ENCODE measurements around the gene TEX11. TPM values are rescaled to one million over a fixed set of nuclear protein-coding genes. Genes with fewer than 3 reads are reported as not detected.
A peak's percentile ranks its signal among the peaks of the same experiment; 100 is the strongest.
"Not testable (repeated sequence)": the region's sequence is repeated elsewhere in the genome, so short reads cannot be mapped to it uniquely, and the experiment has no call there.

Gene TEX11
- total RNA-seq, 1 experiment from 2014 or later = not detected

DNA sequence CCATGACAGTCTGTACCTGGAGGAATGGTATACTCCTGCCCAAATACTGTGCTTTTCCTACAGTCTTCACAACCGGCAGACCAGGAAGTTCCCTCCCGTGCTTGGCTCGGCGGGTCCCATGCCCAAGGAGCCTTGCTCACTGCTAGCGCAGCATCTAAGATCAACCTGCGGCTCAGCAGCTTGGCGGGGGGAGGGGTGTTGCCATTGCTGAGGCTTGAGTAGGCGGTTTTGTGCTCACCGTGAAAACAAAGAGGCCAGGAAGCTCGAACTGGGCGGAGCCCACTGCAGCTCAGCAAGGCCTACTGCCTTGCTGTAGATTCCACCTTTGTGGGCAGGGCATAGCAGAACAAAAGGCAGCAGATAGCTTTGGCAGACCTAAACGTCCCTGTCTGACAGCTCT lies 152.7 kb downstream of the TEX11 start:
- DNase-seq (ENCODE audit: low spot score) = no peak

DNA sequence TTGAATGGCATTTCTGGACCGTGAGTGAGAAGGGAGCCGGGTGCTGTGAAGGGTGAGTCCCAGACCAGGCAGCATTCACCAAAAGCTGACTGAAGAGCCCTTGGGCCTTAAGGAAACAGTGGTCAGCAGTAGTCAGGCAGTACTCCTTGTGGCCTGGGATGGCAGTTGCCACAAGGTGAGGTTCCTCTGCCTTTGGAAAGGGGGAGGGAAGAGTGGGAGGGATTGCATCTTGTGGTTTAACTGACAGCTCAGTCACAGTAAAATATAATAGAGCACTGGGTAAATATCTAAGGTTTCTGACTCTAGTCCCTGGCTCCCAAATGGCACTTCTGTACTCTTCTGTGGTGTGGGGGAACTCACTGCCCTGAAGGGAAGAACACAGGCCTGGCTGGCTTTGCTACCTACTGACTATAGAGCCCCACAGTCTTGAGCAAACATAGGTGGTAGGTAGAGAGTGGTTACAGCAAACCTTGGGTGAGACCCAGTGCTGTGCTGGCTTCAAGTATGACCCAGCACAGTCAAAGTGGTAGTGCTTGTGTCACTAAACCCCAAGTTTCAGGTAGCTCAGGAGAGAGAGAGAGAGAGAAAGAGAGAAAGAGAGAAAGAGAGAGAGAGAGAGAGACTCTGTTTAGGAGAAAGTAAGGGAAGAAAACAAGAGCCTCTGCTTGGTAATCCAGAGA lies 154.2 kb downstream of the TEX11 start:
- no peak for DNase-seq (ENCODE audit: low spot score)

GRCh38 chrX:70733774-70734173 lies 174.7 kb downstream of the TEX11 start:
- not testable (repeated sequence) for DNase-seq (ENCODE audit: low spot score)

DNA sequence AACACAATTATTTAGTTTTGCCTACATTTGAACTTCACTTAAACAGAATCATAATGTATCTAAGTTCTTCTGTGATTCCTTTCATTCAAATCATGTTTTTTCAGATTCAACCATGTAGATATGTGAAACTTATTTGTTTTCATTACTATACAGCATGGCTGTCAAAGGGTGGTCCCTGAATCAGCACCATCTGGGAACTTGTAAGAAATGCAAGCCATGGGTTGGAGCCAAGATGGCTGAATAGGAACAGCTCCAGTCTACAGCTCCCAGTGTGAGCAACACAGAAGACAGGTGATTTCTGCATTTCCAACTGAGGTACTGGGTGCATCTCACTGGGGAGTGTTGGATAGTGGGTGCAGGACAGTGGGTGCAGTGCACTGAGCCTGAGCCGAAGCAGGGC lies 180.6 kb downstream of the TEX11 start:
- not testable (repeated sequence) for DNase-seq (ENCODE audit: low spot score)

GRCh38 chrX:70720721-70721120 lies 187.8 kb downstream of the TEX11 start:
- DNase-seq (ENCODE audit: low spot score) = no peak

- not testable (repeated sequence) for DNase-seq (ENCODE audit: low spot score)
These were observed 197.2 kb downstream of the TEX11 start for GRCh38 chrX:70711336-70711735.

DNA sequence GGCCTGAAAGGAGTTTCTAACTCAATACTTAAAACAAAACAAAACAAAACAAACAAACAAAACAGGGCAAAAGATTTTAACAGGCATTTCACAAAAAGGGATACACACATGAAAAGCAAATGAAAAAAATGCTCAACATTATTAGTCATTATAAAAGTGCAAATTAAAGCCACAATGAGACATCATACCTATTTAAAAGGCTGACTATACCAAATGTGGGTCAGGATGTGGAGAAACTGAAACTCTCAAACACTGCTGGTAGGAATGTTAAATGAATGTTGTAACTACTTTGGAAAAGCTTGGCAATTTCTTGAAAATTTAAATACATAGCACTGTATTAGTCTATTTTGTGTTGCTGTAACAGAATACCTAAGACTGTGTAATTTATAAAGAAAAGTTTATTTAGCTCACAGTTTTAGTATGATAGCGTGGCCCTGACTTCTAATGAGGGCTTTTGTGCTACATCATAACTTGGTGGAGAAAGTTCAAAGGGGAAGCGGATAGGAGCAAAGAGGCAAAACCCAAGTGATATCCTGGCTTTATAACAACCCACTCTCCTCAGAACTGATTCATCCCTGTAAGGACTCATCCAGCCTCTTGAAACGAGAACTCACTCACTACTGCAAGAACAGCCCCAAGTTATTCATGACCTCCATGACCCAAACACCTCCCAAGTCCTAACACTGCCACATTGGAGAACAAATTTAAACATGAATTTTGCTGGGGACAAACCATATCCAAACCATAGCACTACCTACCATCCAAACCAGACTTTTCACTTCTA lies 214.0 kb downstream of the TEX11 start:
- no peak for DNase-seq (ENCODE audit: low spot score)

DNA sequence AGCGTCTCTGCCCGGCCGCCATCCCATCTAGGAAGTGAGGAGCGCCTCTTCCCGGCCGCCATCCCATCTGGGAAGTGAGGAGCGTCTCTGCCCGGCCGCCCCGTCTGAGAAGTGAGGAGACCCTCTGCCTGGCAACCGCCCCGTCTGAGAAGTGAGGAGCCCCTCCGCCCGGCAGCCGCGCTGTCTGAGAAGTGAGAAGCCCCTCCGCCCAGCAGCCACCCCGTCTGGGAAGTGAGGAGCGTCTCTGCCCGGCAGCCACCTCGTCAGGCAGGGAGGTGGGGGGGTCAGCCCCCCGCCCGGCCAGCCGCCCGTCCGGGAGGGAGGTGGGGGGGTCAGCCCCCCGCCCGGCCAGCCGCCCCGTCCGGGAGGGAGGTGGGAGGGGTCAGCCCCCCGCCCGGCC lies 229.1 kb downstream of the TEX11 start:
- not testable (repeated sequence) for DNase-seq (ENCODE audit: low spot score)

DNA sequence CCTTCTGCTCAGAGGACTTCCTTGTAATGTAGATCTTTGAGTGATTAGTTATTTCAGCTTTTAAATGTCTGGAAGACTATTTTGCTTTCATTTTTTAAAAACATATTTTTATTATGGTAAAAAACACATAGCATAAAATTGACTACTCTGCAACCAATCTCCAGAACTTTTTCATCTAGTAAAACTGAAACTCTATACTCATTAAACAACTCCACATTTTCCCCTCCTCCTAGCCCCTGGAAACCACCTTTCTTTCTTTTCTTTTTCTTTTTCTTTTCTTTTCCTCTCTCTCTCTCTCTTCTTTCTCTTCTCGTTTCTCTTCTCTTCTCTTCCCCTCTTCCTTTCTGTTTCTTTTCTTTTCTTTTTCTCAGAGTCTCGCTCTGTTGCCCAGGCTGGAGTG lies 233.2 kb downstream of the TEX11 start:
- DNase-seq (ENCODE audit: low spot score) = no peak

DNA sequence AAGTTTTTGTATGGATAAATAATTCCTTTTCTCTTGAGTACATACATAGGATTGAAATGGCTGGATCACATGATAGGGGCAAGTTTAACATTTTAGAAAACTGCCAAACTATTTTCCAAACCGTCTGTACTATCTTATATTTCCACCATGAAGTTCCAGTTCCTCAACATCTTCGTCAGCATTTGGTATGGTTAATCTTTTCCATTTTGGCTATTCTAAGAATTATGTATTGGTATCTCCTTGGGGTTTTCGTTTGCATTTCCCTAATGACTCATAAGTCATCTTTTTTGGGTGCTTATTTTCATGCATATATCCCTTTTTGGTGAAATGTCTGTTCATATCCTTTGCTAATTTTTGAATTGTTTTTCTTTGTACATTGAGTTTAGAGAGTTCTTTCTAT lies 236.2 kb downstream of the TEX11 start:
- DNase-seq (ENCODE audit: low spot score) = no peak

GRCh38 chrX:70669120-70669519 lies 239.4 kb downstream of the TEX11 start:
- DNase-seq (ENCODE audit: low spot score) = no peak

- DNase-seq (ENCODE audit: low spot score) = peak; percentile 14
These were observed 243.8 kb downstream of the TEX11 start for GRCh38 chrX:70664726-70665125.

- not testable (repeated sequence) for DNase-seq (ENCODE audit: low spot score)
These were observed 247.4 kb downstream of the TEX11 start for GRCh38 chrX:70661124-70661523.

- not testable (repeated sequence) for DNase-seq (ENCODE audit: low spot score)
These were observed 251.0 kb downstream of the TEX11 start for GRCh38 chrX:70657546-70657945.

DNA sequence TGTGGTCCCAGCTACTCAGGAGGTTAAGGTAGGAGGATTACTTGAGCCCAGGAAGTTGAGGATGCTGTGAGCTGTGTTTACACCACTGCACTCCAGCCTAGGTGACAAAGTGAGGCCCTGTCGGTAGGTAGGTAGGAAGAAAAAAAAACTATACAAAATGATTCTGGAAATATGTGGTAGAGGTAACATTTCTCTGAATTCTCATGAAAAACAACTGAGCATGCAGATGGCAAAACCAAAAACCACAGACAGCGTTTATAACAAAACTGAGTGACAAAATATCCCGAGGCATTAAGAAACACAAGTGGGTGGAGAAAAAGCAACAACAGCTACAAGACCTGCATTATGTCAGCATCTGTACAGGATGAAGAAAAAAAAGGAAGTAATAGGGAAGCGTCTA lies 252.2 kb downstream of the TEX11 start:
- DNase-seq (ENCODE audit: low spot score) = no peak

DNA sequence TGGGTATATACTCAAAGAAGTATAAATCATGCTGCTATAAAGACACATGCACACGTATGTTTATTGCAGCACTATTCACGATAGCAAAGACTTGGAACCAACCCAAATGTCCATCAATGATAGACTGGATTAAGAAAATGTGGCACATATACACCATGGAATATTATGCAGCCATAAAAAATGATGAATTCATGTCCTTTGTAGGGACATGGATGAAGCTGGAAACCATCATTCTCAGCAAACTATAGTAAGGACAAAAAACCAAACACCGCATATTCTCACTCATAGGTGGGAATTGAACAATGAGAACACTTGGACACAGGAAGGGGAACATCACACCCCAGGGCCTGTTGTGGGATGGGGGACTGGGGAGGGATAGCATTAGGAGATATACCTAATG lies 260.6 kb downstream of the TEX11 start:
- not testable (repeated sequence) for DNase-seq (ENCODE audit: low spot score)

GRCh38 chrX:70636218-70636617 lies 272.3 kb downstream of the TEX11 start:
- DNase-seq (ENCODE audit: low spot score) = no peak

DNA sequence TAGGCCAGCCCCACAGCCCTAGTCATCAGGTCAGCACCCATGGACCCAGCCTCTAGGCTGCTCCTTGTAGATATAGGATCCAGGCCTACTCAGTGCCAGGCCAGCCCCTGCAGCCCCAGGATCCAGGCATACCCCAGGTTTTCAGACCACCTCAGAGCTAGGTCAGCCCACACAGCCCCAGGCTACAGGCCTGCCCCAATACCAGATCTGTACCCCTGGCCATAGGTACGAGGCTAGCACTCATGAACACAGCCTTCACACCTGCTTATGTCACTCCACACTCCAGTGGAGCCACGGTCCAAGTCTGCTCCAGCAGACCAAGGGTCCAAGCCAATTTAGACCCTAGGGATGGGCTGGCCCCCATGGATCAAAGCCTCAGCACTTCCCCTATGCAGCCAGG lies 272.8 kb downstream of the TEX11 start:
- DNase-seq (ENCODE audit: low spot score) = no peak

GRCh38 chrX:70635227-70635626 lies 273.3 kb downstream of the TEX11 start:
- DNase-seq (ENCODE audit: low spot score) = no peak

GRCh38 chrX:70621743-70622142 lies 286.8 kb downstream of the TEX11 start:
- no peak for DNase-seq (ENCODE audit: low spot score)

DNA sequence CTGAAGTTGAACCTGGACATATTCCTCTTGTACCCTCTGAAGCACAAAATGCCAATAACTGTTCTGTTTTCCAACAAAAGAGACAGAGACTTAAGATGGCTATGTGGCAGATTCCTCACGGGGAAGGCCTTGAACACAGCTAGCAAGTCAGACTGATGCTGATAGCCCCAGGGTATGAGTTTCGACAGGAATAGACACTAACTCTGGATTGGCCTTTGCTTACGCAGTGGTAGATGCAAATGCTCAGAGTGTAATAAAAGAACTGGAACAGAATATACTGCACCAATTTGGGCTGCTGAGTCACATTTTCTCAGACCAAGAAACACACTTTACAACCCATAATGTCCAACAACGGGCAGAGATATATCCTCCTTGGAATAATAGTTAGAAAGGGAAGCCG lies 290.0 kb downstream of the TEX11 start:
- DNase-seq (ENCODE audit: low spot score) = no peak

DNA sequence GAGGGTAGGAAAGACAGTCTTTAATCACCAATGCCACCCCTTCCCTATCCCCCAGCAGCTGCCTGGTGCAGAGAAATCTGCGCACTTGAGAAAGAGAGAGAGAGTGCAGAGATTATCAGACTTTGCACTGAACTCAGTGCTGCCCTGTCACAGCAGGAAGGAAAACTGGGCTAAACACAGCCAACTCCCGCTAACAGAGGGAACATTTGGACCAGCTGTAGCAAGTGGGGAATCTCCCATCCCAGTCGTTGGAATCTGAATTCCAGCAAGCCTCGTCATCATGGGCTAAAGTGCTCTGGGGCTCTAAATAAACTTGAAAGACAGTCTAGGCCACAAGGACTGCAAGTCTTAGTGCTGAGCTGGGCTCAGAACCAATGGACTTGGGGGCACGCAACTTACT lies 295.2 kb downstream of the TEX11 start:
- peak; percentile 53 for DNase-seq (ENCODE audit: low spot score)

GRCh38 chrX:70605352-70605751 lies 303.2 kb downstream of the TEX11 start:
- no peak for DNase-seq (ENCODE audit: low spot score)

Measured in A172 (cell line).